HG02642 (cell line): ENCODE results near the gene XYLT1.

Experiments
- ATAC-seq: cut with Tn5 transposase; IDR thresholded peaks from one replicate; pipeline ENCODE4 v1.9.1; 2021; ENCODE audit warnings: mild to moderate bottlenecking; ENCODE audit not compliant: unreplicated experiment, poor library complexity

XYLT1 gene

DNA sequence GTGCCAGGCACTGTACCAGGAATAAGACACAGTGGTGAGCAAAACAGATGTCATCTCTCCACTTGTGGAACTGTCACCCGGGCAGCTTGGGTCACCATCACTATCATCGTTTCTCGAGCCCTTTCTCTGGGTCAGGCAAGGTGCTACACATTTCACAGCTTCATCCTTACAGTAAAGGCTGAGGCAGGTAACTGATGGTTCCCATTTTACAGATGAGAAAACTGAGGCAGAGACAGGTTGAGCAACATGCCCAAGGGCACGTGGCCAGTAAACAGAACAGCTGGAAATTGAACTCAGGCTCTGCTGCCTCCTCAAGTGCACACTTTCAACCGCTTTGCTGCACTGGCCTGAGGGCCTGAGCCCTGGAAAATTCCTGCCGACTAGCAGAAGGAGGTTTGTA lies 294.6 kb downstream of the XYLT1 start:
- no peak for ATAC-seq

DNA sequence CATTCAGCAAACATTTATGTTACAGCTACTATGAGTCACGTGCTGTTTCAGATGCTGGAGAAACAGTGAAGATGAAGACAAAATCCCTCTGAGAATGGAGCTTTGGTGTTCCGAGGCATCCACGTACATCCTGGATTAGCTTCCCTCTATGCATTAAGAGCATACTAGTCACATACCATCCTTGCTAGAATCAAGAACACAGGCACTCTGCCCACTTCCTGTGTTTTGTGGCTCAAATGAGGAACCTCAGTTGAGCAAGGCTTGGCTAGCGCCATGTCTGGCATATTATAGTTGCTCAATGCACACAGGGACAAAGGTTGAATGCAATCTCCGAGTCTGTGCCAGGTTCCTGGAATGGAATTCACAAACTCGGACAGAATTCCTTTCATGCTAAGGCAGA lies 297.5 kb downstream of the XYLT1 start:
- no peak for ATAC-seq

- ATAC-seq, result no peak
Measured at GRCh38 chr16:17171250-17172143, 299.3 kb downstream of the XYLT1 start.

GRCh38 chr16:17170435-17170834 lies 300.3 kb downstream of the XYLT1 start:
- ATAC-seq, result no peak

- ATAC-seq, result no peak
Measured at GRCh38 chr16:17168181-17168580, 302.6 kb downstream of the XYLT1 start.

- ATAC-seq, result no peak
Measured at GRCh38 chr16:17166095-17166494, 304.7 kb downstream of the XYLT1 start.

- ATAC-seq, result no peak
Measured at GRCh38 chr16:17162560-17162959, 308.2 kb downstream of the XYLT1 start.

GRCh38 chr16:17160920-17161431 lies 309.8 kb downstream of the XYLT1 start:
- no peak for ATAC-seq

- no peak for ATAC-seq
Measured at GRCh38 chr16:17160285-17160853, 310.4 kb downstream of the XYLT1 start.

GRCh38 chr16:17159617-17160016 lies 311.1 kb downstream of the XYLT1 start:
- ATAC-seq, result no peak

GRCh38 chr16:17155936-17156335 lies 314.8 kb downstream of the XYLT1 start:
- no peak for ATAC-seq

GRCh38 chr16:17155485-17155884 lies 315.3 kb downstream of the XYLT1 start:
- ATAC-seq, result no peak

GRCh38 chr16:17154981-17155380 lies 315.8 kb downstream of the XYLT1 start:
- ATAC-seq, result no peak

DNA sequence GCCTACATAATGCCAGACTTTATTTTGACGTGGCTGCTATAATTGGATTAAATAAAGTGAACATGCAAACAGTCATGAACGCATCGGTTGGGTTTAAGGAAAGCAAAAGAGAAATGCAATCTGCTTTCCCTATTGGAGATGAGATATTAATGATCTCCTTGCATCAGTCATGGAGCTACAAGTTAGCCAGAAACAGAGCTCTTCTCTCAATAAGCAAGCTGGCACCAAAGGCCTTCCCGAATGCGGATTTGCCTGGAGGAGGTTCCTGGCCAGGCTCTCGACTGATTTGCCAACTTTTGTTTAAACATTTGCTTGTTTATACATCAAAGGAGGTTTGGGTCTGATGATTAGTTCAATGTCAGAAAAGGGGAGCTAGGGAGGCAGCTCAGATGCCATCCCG lies 318.4 kb downstream of the XYLT1 start:
- ATAC-seq, result no peak

DNA sequence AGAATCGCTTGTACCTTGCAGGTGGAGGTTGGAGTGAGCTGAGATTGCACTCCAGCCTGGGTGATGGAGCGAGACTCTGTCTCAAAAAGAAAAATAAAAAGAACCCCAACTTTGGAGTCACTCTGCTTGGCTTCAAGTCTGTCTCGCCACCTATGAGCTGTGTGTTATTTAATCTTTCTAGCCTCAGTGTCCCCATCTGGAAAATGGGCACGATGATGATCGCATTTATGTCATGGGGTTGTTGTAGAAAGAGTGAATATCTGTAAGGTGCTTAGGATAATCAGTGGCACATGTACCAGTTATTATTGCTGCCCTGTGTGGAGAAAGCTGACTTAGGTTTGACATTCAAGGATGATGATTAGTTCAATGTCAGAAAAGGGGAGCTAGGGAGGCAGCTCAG lies 319.4 kb downstream of the XYLT1 start:
- ATAC-seq, result no peak

- no peak for ATAC-seq
Measured at GRCh38 chr16:17149904-17150483, 320.8 kb downstream of the XYLT1 start.

- no peak for ATAC-seq
Measured at GRCh38 chr16:17147942-17148341, 322.8 kb downstream of the XYLT1 start.

GRCh38 chr16:17145029-17145428 lies 325.7 kb downstream of the XYLT1 start:
- no peak for ATAC-seq

- ATAC-seq, result no peak
Measured at GRCh38 chr16:17144431-17144830, 326.3 kb downstream of the XYLT1 start.

- no peak for ATAC-seq
Measured at GRCh38 chr16:17143546-17144419, 327.0 kb downstream of the XYLT1 start.
